H1 (cell line): ENCODE measurements around the gene GPC6. TPM values are rescaled to one million over a fixed set of nuclear protein-coding genes. Genes with fewer than 3 reads are reported as not detected.

Source experiments
- CTCF ChIA-PET: fragments of 300-600 bp; sonication (Branson Sonifier 250); formaldehyde crosslinking; loops from one replicate; lab custom pipeline; 2021; ENCODE audit not compliant: partially characterized antibody; lab: Charles Lee
- POLR2A ChIA-PET: fragments of 300-600 bp; sonication (Branson Sonifier 250); formaldehyde crosslinking; loops from one replicate; lab custom pipeline; 2021; ENCODE audit warnings: inconsistent platforms; ENCODE audit not compliant: partially characterized antibody; lab: Charles Lee
- DNase-seq, 2 experiments: peaks; one replicate each; pipeline versions ENCODE4 v3.0.0 to v3.0.0-alpha.2; 2010 to 2022; ENCODE audit warnings: low spot score in 2 of 2, low read depth in 1 of 2, mixed read lengths in 1 of 2
- FAIRE-seq: peaks from 2 replicates; lab custom pipeline; 2011; peaks lifted over from hg19 to GRCh38; lab: Jason Lieb, UNC
- H2AFZ ChIP-seq: 2 replicates; pipeline ENCODE4 v1.8.1; 2012; ENCODE audit warnings: low read length, inconsistent platforms
- H2AK5ac ChIP-seq: 2 replicates; pipeline ENCODE4 v1.6.1; 2013; ENCODE audit warnings: low read depth, low read length
- H2BK120ac ChIP-seq: replicated peaks from 2 replicates; pipeline ENCODE3; 2013; ENCODE audit warnings: low read depth, low read length, inconsistent platforms
- H2BK12ac ChIP-seq: 2 replicates; pipeline ENCODE4 v1.6.1; 2013; ENCODE audit warnings: low read depth, low read length
- H2BK15ac ChIP-seq: 2 replicates; pipeline ENCODE4 v1.6.1; 2013; ENCODE audit warnings: low read length
- H2BK20ac ChIP-seq: 2 replicates; pipeline ENCODE4 v1.6.1; 2013; ENCODE audit warnings: low read length
- H2BK5ac ChIP-seq: 2 replicates; pipeline ENCODE4 v1.6.1; 2013; ENCODE audit warnings: low read depth, low read length
- H3K14ac ChIP-seq: 2 replicates; pipeline ENCODE4 v1.6.1; 2013; ENCODE audit warnings: inconsistent platforms; ENCODE audit not compliant: insufficient read length
- H3K18ac ChIP-seq: 2 replicates; pipeline ENCODE4 v1.6.1; 2013; ENCODE audit warnings: low read length; ENCODE audit errors: extremely low read depth
- H3K23ac ChIP-seq: 2 replicates; pipeline ENCODE4 v1.6.1; 2013; ENCODE audit warnings: inconsistent platforms; ENCODE audit not compliant: insufficient read length
- H3K23me2 ChIP-seq: 2 replicates; pipeline ENCODE4 v1.6.1; 2013; ENCODE audit warnings: low read depth, low read length
- H3K27ac ChIP-seq: 2 replicates; pipeline ENCODE4 v1.6.1; 2011; ENCODE audit warnings: low read depth, low read length, inconsistent platforms
- H3K27me3 ChIP-seq, 4 experiments: replicated peaks in 1 of 4; 1 replicate in 1 of 4; 2 replicates in 3 of 4; pipeline versions ENCODE4 v1.6.1 to v1.8.1; 2011 to 2013; ENCODE audit warnings: low read length in 3 of 4, mild to moderate bottlenecking in 3 of 4, inconsistent platforms in 2 of 4, mixed read lengths in 2 of 4, moderate library complexity in 1 of 4; ENCODE audit not compliant: control insufficient read depth in 3 of 4, insufficient read depth in 3 of 4; ENCODE audit errors: extremely low read depth in 1 of 4
- H3K36me3 ChIP-seq, 4 experiments: 2 replicates each; pipeline versions ENCODE4 v1.6.1 to v1.8.1; 2011 to 2013; ENCODE audit warnings: mild to moderate bottlenecking in 4 of 4, low read length in 3 of 4, moderate library complexity in 2 of 4, control low read depth in 1 of 4, inconsistent platforms in 1 of 4; ENCODE audit not compliant: insufficient read depth in 4 of 4, control insufficient read depth in 2 of 4
- H3K4ac ChIP-seq: replicated peaks from 2 replicates; pipeline ENCODE3; 2013; ENCODE audit warnings: low read length, low read depth, mixed read lengths, inconsistent platforms; ENCODE audit not compliant: insufficient read length
- H3K4me1 ChIP-seq, 4 experiments: replicated peaks in 1 of 4; 1 replicate in 1 of 4; 2 replicates in 3 of 4; pipeline versions ENCODE4 v1.6.1 to v1.8.1; 2011 to 2013; ENCODE audit warnings: low read length in 3 of 4, inconsistent platforms in 2 of 4, mixed read lengths in 1 of 4; ENCODE audit not compliant: insufficient read depth in 4 of 4, control insufficient read depth in 3 of 4
- H3K4me2 ChIP-seq, 2 experiments: 2 replicates each; pipeline versions ENCODE4 v1.6.1 to v1.8.1; 2011 to 2013; ENCODE audit warnings: low read depth in 2 of 2, low read length in 2 of 2, control low read depth in 1 of 2, inconsistent platforms in 1 of 2, mild to moderate bottlenecking in 1 of 2; ENCODE audit not compliant: insufficient read depth in 1 of 2
- H3K4me3 ChIP-seq, 4 experiments: fragments of 200-600, 300-600 bp in 1 of 4; sonication (generic), shearing (Covaris generic), sonication (Bioruptor Twin) in 1 of 4; 2 replicates each; pipeline versions ENCODE4 v1.5.1 to v1.8.1; 2011 to 2016; ENCODE audit warnings: low read length in 4 of 4, low read depth in 3 of 4, control low read depth in 2 of 4, inconsistent platforms in 2 of 4, mild to moderate bottlenecking in 2 of 4, mixed read lengths in 1 of 4, moderate library complexity in 1 of 4; ENCODE audit not compliant: insufficient read depth in 2 of 4; ENCODE audit errors: extremely low read depth in 1 of 4
- H3K56ac ChIP-seq: replicated peaks from 2 replicates; pipeline ENCODE3; 2013; ENCODE audit warnings: low read depth, mild to moderate bottlenecking, mixed read lengths, low read length, inconsistent platforms; ENCODE audit not compliant: insufficient read length
- H3K79me1 ChIP-seq: 2 replicates; pipeline ENCODE4 v1.6.1; 2013; ENCODE audit warnings: low read depth, low read length, control low read depth
- H3K79me2 ChIP-seq, 2 experiments: 2 replicates each; pipeline versions ENCODE4 v1.6.1 to v1.8.1; 2012 to 2013; ENCODE audit warnings: low read length in 2 of 2, mild to moderate bottlenecking in 2 of 2, inconsistent platforms in 1 of 2; ENCODE audit not compliant: insufficient read depth in 2 of 2, control insufficient read depth in 1 of 2
- H3K9ac ChIP-seq, 4 experiments: replicated peaks in 1 of 4; 1 replicate in 1 of 4; 2 replicates in 3 of 4; pipeline versions ENCODE4 v1.6.1 to v1.8.1; 2011 to 2013; ENCODE audit warnings: low read depth in 3 of 4, low read length in 3 of 4, control low read depth in 2 of 4, mild to moderate bottlenecking in 2 of 4, moderate library complexity in 2 of 4, inconsistent platforms in 1 of 4; ENCODE audit errors: extremely low read depth in 1 of 4
- H3K9me3 ChIP-seq, 2 experiments: 2 replicates each; pipeline versions ENCODE4 v1.6.1 to v1.8.1; 2012 to 2013; ENCODE audit warnings: mild to moderate bottlenecking in 2 of 2, moderate library complexity in 2 of 2, control low read depth in 1 of 2, inconsistent platforms in 1 of 2, low read depth in 1 of 2, low read length in 1 of 2, mixed read lengths in 1 of 2; ENCODE audit not compliant: insufficient read depth in 2 of 2
- H4K20me1 ChIP-seq, 2 experiments: replicated peaks in 1 of 2; 2 replicates each; pipeline versions ENCODE3 to v1.8.1; 2011 to 2013; ENCODE audit warnings: inconsistent platforms in 2 of 2, low read length in 2 of 2, mild to moderate bottlenecking in 1 of 2; ENCODE audit not compliant: insufficient read depth in 2 of 2, control insufficient read depth in 1 of 2
- H4K5ac ChIP-seq: 2 replicates; pipeline ENCODE4 v1.6.1; 2013; ENCODE audit warnings: low read length, low read depth, mixed read lengths, inconsistent platforms; ENCODE audit not compliant: insufficient read length
- H4K8ac ChIP-seq: 2 replicates; pipeline ENCODE4 v1.8.0; 2013; ENCODE audit warnings: mild to moderate bottlenecking, moderate library complexity, low read length, inconsistent platforms; ENCODE audit not compliant: insufficient read depth; ENCODE audit errors: extremely low read depth
- H4K91ac ChIP-seq: replicated peaks from 2 replicates; pipeline ENCODE3; 2013; ENCODE audit warnings: low read length, mixed read lengths, inconsistent platforms; ENCODE audit not compliant: insufficient read length
- EGR1 ChIP-seq: IDR thresholded peaks from 2 replicates; pipeline ENCODE4 v1.6.1; 2011; ENCODE audit warnings: low read depth, low read length, borderline replicate concordance
- SP4 ChIP-seq: IDR thresholded peaks from 2 replicates; pipeline ENCODE4 v1.6.1; 2012; ENCODE audit warnings: low read length, inconsistent platforms
- WGBS, 2 experiments: shearing (Covaris generic) in 1 of 2; methylation state at CpG; one replicate each; pipeline versions ENCODE4 v1.1.6 to v1.1.7; 2013 to 2015; ENCODE audit warnings: low lambda C conversion rate in 2 of 2, mixed read lengths in 2 of 2, inconsistent platforms in 1 of 2, low coverage in 1 of 2, missing lambda C conversion rate in 1 of 2; ENCODE audit not compliant: insufficient replicate concordance in 2 of 2, insufficient coverage in 1 of 2, insufficient read length in 1 of 2; ENCODE audit errors: extremely low coverage in 1 of 2, missing lambda C conversion rate in 1 of 2; 5-methylcytosine and 5-hydroxymethylcytosine counted together
- polyA plus RNA-seq, 7 experiments: library from polyadenylated mRNA; depleted of rRNA in 3 of 7; stranded (reverse) in 5 of 7; unstranded in 2 of 7; fragments of >200 nt in 5 of 7; fragments of 200-250 nt in 2 of 7; gene quantifications; 1 replicate in 5 of 7; 2 replicates in 1 of 7; 4 replicates in 1 of 7; pipeline versions ENCODE4 v1.2.1 to v1.2.3, GENCODE V29; 2011 to 2013; ENCODE audit warnings: missing spikeins in 2 of 7, mixed read lengths in 2 of 7
- total RNA-seq: library from RNA; stranded (reverse); fragmentation: NEBNext Ultra II Directional; extraction: Animal tissue kit (Norgen Biotek cat#: 25700); gene quantifications from 2 replicates; pipeline ENCODE4 v1.2.1, GENCODE V29; 2021

The GPC6 gene
- total and polyA plus RNA-seq, 2 of the 8 experiments (the other 6 are each of a cell fraction or from before 2014, with no cell fraction given): 5.4 to 12.0 TPM

- Histone ChIP-seq H3K9ac (no peak overlapping the region), H4K20me1 (no peaks in the 10 kb centered on the region)
- CTCF ChIA-PET: no interaction called here
- TF ChIP-seq EGR1 (no peak), SP4 (no peak)
Observed at GRCh38 chr13:93338030-93338429, 111.4 kb downstream of the GPC6 start.

More at GRCh38 chr13:93338030-93338429, 111.4 kb downstream of the GPC6 start:
- H3K4me3 ChIP-seq: no peak overlapping the region
- H3K79me1 ChIP-seq: no peaks in the 10 kb centered on the region
- no peak overlapping the region for H4K5ac ChIP-seq
- no peaks in the 10 kb centered on the region for H3K9me3 ChIP-seq
- 0 out of 8 replicates have a peak, but pooled peaks cover 0 to 2% (median 0%) of the 10 kb centered on the region in 4 experiments for H3K36me3 ChIP-seq
- no peak overlapping the region for H3K23ac ChIP-seq
- H3K79me2 ChIP-seq: peaks cover 0 to 5% of the 10 kb centered on the region in 2 experiments; a peak in 2 of 4 replicates
- 66% methylated on average over 5 of the region's 5 CpGs; no CpG with 5 or more reads in 1 of the 2 experiments for WGBS, 2 experiments
- H3K4me2 ChIP-seq: no peak overlapping the region
- no peak overlapping the region for H2BK20ac ChIP-seq
- H2BK120ac ChIP-seq: no peak overlapping the region
- no peak overlapping the region for H3K56ac ChIP-seq
- H3K27ac ChIP-seq: no peak overlapping the region
- H2AFZ ChIP-seq: no peak overlapping the region
- H3K4ac ChIP-seq: no peak overlapping the region
- DNase-seq (no peak), FAIRE-seq (no peak)
- no peak overlapping the region for H4K8ac ChIP-seq
- H3K18ac ChIP-seq: no peak overlapping the region
- H2AK5ac ChIP-seq: no peak overlapping the region
- POLR2A ChIA-PET: no interaction called here
- H2BK5ac ChIP-seq: no peak overlapping the region
- H3K27me3 ChIP-seq: no peaks in the 10 kb centered on the region
- H4K91ac ChIP-seq: no peak overlapping the region
- H2BK15ac ChIP-seq: no peak overlapping the region
- no peak overlapping the region for H3K14ac ChIP-seq
- H2BK12ac ChIP-seq: no peak overlapping the region
- H3K23me2 ChIP-seq: no peaks in the 10 kb centered on the region
- H3K4me1 ChIP-seq: peaks cover 0 to 5% (median 1%) of the 10 kb centered on the region in 4 experiments; a peak in 2 of 7 replicates
